Activated T-helper 1 cell treated with anti-CD3 and anti-CD28 coated beads, Interleukin-12 subunit alpha, Interleukin-12 subunit beta, Interleukin-2, Interleukin-4 antibody, amounts not matched to agents 30 ng/mL and 10 ng/mL and 1 ng/mL, durations not matched to agents 14 hours and 24 hours and 36 hours (primary cell): ENCODE data around the gene FOXD4. TPM values are rescaled to one million over a fixed set of nuclear protein-coding genes. Genes with fewer than 3 reads are reported as not detected.
"Not testable (repeated sequence)": the region's sequence is repeated elsewhere in the genome, so short reads cannot be mapped to it uniquely, and the experiment has no call there.

Experiments used
- DNase-seq: peaks from one replicate; pipeline ENCODE4 v3.0.0; 2021; ENCODE audit warnings: low spot score
- H3K27ac Mint-ChIP-seq: one replicate; pipeline ENCODE4 v1.8.0; 2021; ENCODE audit warnings: mild to moderate bottlenecking, mixed read lengths
- H3K27me3 Mint-ChIP-seq: one replicate; pipeline ENCODE4 v1.8.0; 2022; ENCODE audit warnings: mild to moderate bottlenecking, moderate library complexity, mixed read lengths; ENCODE audit not compliant: insufficient read depth
- H3K36me3 Mint-ChIP-seq: one replicate; pipeline ENCODE4 v1.8.0; 2021; ENCODE audit warnings: low read depth, mixed read lengths
- H3K4me1 Mint-ChIP-seq: one replicate; pipeline ENCODE4 v1.8.0; 2021; ENCODE audit warnings: low read depth, mixed read lengths
- H3K4me3 Mint-ChIP-seq: one replicate; pipeline ENCODE4 v1.8.0; 2021; ENCODE audit warnings: mild to moderate bottlenecking, moderate library complexity, mixed read lengths
- H3K9me3 Mint-ChIP-seq: one replicate; pipeline ENCODE4 v1.8.0; 2021; ENCODE audit warnings: mixed read lengths
- intact Hi-C: fragments of 100-400 bp; cut with micrococcal nuclease; formaldehyde crosslinking; loops from one replicate; pipeline ENCODE4 v1.15.1; 2024
- total RNA-seq: library from RNA; stranded (reverse); gene quantifications from 2 replicates; pipeline ENCODE4 v1.2.3, GENCODE V29; 2022

The FOXD4 gene
- total RNA-seq, result 0.13 and 0.22 TPM in 2 replicates

- intact Hi-C loops, DNase-seq, H3K36me3 Mint-ChIP-seq, H3K9me3 Mint-ChIP-seq: not testable (repeated sequence)
- H3K4me3 Mint-ChIP-seq, result peak within 1 kb of the TSS; percentile 60
- peaks cover 13% of the 10 kb centered on the region for H3K4me1 Mint-ChIP-seq
- H3K27me3 Mint-ChIP-seq, result peaks cover 34% of the 10 kb centered on the region
- H3K27ac Mint-ChIP-seq, result peak within 1 kb of the TSS; percentile 23
These were observed at the start of gene FOXD4 for GRCh38 chr9:117995-118467. FOXD4 (minus strand) TSS chr9:118417; CDS start chr9:118119, 298 bp downstream.

GRCh38 chr9:159871-160270 is 41.7 kb upstream of the FOXD4 start:
- H3K4me1 Mint-ChIP-seq, H3K27ac Mint-ChIP-seq, H3K4me3 Mint-ChIP-seq, H3K36me3 Mint-ChIP-seq, intact Hi-C loops, DNase-seq, H3K9me3 Mint-ChIP-seq, H3K27me3 Mint-ChIP-seq: not testable (repeated sequence)

- H3K27me3 Mint-ChIP-seq, H3K9me3 Mint-ChIP-seq, H3K4me3 Mint-ChIP-seq, H3K27ac Mint-ChIP-seq, intact Hi-C loops, H3K4me1 Mint-ChIP-seq, H3K36me3 Mint-ChIP-seq, DNase-seq: not testable (repeated sequence)
These were observed 33.0 kb upstream of the FOXD4 start for GRCh38 chr9:151173-151572.

GRCh38 chr9:139880-140279 is 21.7 kb upstream of the FOXD4 start:
- H3K4me1 Mint-ChIP-seq, H3K27me3 Mint-ChIP-seq, H3K27ac Mint-ChIP-seq, intact Hi-C loops, DNase-seq, H3K9me3 Mint-ChIP-seq, H3K36me3 Mint-ChIP-seq, H3K4me3 Mint-ChIP-seq: not testable (repeated sequence)

GRCh38 chr9:117144-117994 is 848 bp downstream of the FOXD4 start:
- H3K4me3 Mint-ChIP-seq, DNase-seq, H3K27ac Mint-ChIP-seq, H3K36me3 Mint-ChIP-seq, H3K9me3 Mint-ChIP-seq, intact Hi-C loops: not testable (repeated sequence)
- Mint-ChIP-seq H3K4me1 (peaks cover 13% of the 10 kb centered on the region), H3K27me3 (peaks cover 40% of the 10 kb centered on the region)

GRCh38 chr9:116239-117077 is 1.8 kb downstream of the FOXD4 start:
- H3K4me3 Mint-ChIP-seq, H3K27ac Mint-ChIP-seq, H3K9me3 Mint-ChIP-seq, H3K36me3 Mint-ChIP-seq, DNase-seq, intact Hi-C loops: not testable (repeated sequence)
- peaks cover 13% of the 10 kb centered on the region for H3K4me1 Mint-ChIP-seq
- H3K27me3 Mint-ChIP-seq, result peaks cover 41% of the 10 kb centered on the region

GRCh38 chr9:115118-115451 is 3.1 kb downstream of the FOXD4 start:
- H3K36me3 Mint-ChIP-seq, DNase-seq: not testable (repeated sequence)

GRCh38 chr9:114267-115117 is 3.7 kb downstream of the FOXD4 start:
- DNase-seq, H3K36me3 Mint-ChIP-seq, H3K9me3 Mint-ChIP-seq: not testable (repeated sequence)
- intact Hi-C loops, result loop anchor here (5.0 kb wide), 1 partner anchor 938 kb away; the partner anchor contains the start of gene DMRT2
- Mint-ChIP-seq H3K4me1 (peaks cover 13% of the 10 kb centered on the region), H3K27me3 (peaks cover 46% of the 10 kb centered on the region), H3K4me3 (peak overlapping the region; percentile 68), H3K27ac (peak overlapping the region; percentile 21)

More at GRCh38 chr9:115118-115451, 3.1 kb downstream of the FOXD4 start:
- intact Hi-C loops, H3K9me3 Mint-ChIP-seq: not testable (repeated sequence)
- Mint-ChIP-seq H3K27me3 (peaks cover 41% of the 10 kb centered on the region), H3K4me3 (peak overlapping the region; percentile 68), H3K27ac (peak overlapping the region; percentile 21), H3K4me1 (peaks cover 13% of the 10 kb centered on the region)

- not testable (repeated sequence) for DNase-seq, H3K36me3 Mint-ChIP-seq, H3K27ac Mint-ChIP-seq, H3K9me3 Mint-ChIP-seq
- Mint-ChIP-seq H3K4me1 (peaks cover 13% of the 10 kb centered on the region), H3K4me3 (peak overlapping the region; percentile 63), H3K27me3 (peaks cover 50% of the 10 kb centered on the region)
- intact Hi-C loops, result loop anchor here (5.0 kb wide), 1 partner anchor 939 kb away; the partner anchor contains the start of gene DMRT2
These were observed 4.5 kb downstream of the FOXD4 start for GRCh38 chr9:113468-114266.

GRCh38 chr9:112589-113467 is 5.4 kb downstream of the FOXD4 start:
- H3K4me1 Mint-ChIP-seq, H3K9me3 Mint-ChIP-seq, DNase-seq, H3K36me3 Mint-ChIP-seq, H3K27ac Mint-ChIP-seq: not testable (repeated sequence)
- peaks cover 44% of the 10 kb centered on the region for H3K27me3 Mint-ChIP-seq
- peak overlapping the region; percentile 15 for H3K4me3 Mint-ChIP-seq
- intact Hi-C loops, result loop anchor here (5.0 kb wide), 1 partner anchor 939 kb away; the partner anchor contains the start of gene DMRT2

- not testable (repeated sequence) for H3K27ac Mint-ChIP-seq, H3K4me1 Mint-ChIP-seq, H3K36me3 Mint-ChIP-seq, DNase-seq, H3K9me3 Mint-ChIP-seq, H3K4me3 Mint-ChIP-seq
- peaks cover 31% of the 10 kb centered on the region for H3K27me3 Mint-ChIP-seq
- intact Hi-C loops, result loop anchor here (5.0 kb wide), 1 partner anchor 942 kb away; the partner anchor contains the start of gene DMRT2
These were observed 7.5 kb downstream of the FOXD4 start for GRCh38 chr9:110672-111071.
